HG02571 (cell line): Measurements from ENCODE around the gene SQOR.
"Not testable (repeated sequence)": the region's sequence is repeated elsewhere in the genome, so short reads cannot be mapped to it uniquely, and the experiment has no call there.

Source experiments
- ATAC-seq: cut with Tn5 transposase; IDR thresholded peaks from one replicate; pipeline ENCODE4 v1.9.1; 2021; ENCODE audit warnings: mild to moderate bottlenecking, moderate library complexity; ENCODE audit not compliant: unreplicated experiment

Gene SQOR

GRCh38 chr15:45630917-45631691 lies 3.7 kb upstream of the SQOR start:
- ATAC-seq: no peak

- ATAC-seq: no peak
Observed at GRCh38 chr15:45631776-45632175, 3.1 kb upstream of the SQOR start.

DNA sequence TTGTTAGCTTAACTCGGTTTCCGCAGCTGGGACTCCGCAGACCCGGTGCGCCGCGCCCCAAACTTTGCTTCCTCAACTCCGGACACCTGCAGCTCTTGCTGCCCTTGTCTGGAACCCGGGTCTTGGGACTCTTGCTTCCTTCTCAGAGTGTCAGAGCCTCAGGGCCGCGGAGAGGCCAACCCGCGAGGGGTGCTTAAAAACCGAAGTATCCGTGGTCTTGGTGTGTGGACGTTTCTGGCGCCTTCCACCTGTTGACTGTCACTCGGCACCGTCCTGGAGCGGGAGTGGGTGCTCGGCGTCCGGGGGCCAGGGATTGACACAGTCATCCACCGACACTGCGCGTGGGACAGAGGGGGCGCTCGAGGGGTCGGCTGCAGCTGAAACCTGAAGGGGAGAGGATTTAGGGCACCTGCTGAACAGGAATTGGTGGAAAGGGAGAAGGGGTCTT lies 386 bp downstream of the SQOR start:
- peak; percentile 43 for ATAC-seq

DNA sequence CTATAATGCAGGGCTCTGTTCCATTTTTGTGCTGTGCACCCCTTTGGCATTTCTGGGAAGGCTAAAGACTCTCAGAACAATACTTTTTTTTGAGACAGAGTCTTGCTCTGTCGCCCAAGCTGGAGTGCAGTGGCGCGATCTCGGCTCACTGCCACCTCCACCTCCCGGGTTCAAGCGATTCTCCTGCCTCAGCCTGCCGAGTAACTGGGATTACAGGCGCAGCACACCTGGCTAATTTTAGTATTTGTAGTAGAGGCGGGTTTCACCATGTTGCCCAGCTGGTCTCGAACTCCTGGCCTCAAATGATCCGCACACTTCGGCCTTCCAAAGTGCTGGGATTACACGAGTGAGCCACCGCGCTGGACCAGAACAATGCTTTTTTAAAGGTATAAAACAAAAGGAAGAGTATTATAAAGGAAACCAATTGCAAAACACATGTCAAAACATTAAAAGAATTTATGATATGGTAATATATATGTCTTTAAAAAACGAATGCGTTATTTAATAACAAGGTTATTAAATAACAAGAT lies 999 bp downstream of the SQOR start:
- no peak for ATAC-seq

- ATAC-seq: no peak
Observed at GRCh38 chr15:45637141-45637540, 2.3 kb downstream of the SQOR start.

DNA sequence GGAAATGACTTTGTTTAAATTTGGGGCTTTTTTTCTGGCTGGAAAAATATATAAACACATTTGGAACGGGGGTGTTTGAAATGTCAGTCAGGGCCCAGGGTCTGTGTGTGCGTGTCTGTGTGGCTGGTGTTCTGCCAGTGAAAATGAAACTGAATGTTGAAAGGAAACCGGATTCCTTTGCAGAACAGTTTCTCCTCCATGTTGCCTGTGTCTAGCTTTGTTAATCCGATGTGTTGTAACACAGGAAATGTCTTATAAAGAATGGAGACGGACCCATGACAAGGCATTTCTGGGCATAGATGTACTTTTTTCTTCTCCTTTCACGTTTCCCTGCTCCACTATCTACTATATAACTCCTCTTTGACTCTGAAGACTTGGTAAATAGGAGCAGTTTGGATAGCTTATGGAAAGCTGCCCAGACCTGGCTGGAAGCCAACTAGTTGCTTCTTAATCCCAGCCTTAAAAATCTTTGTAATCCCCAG lies 2.8 kb downstream of the SQOR start:
- ATAC-seq: peak; percentile 38

DNA sequence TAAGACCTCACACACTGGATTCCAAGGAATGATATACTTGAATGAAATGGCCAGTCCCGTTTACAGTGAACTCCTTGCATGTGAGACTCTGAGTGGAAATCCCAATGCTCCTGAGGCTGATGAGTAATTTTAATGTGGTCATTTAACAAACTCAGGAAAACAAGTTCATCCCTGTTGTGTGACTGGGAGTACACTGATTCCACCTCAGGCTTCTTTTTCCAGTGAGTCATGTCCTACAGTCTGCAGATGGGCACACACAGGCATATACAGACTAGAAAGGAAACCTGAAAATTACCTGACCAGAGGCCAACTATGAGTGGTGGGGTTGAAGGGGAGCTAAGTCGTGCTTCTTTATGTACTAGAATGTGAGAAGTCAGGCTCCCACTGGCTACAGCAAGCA lies 5.8 kb downstream of the SQOR start:
- ATAC-seq: no peak

DNA sequence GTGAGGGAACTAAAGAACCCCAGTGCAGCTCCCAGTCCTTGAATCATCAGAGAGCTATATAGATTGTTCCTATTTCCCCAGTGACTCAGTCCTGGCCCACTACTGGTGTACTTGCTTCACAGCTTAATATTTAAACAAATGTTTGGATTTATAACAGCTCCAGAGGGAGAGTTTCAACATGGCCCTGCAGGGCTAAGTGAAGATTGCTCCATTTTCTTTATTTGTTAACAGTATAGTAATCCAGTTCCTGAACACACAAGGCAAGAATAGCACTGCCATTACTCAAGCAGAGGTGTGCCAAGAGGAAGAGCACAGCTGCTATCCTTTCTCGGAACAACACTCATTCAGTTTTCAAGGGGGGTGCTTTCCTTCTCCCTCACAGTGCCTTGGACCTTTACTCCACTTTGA lies 6.5 kb downstream of the SQOR start:
- no peak for ATAC-seq

DNA sequence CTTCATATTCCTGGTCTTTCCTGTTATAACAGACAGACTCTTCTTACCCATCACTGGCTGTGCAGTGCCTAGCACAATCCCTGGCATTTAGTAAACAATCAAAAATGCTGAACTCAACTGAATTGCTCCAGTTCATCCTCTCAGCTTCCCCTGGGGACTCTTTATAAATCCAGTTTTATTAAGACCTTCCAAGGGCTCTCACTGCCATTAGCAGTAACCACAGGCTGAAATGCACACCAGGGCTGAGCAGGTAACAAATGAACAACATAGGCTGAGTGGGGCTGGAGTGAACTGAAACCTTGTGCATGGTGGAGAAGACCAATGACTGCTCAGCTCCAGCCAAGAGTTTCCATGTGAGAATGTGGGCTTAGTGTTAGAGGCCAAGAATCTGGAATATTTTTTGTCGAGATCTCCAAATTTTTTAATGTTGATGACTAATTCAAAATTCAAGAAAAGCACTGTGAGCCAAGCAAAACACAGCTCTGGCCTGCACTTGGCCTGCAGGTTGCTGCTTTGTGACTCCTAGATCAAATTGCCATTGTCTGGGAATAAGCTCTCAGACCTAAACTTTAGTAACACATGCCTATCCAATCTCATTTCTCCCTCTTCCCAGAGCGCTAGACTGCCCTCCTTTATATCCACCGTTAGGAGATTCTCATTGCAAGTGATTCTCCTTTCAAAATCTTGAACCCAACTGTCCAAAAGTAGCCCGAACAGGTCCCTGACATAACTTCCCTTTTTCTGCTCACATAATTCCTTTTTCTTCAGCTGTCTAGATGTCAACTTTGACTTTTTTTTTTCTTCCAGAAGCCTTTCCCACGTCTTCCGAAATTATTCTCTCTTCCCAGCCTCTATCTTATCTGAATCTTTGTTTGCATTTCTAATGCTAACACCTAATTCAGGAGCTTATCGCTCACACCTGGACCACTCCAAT lies 7.4 kb downstream of the SQOR start:
- ATAC-seq: no peak

DNA sequence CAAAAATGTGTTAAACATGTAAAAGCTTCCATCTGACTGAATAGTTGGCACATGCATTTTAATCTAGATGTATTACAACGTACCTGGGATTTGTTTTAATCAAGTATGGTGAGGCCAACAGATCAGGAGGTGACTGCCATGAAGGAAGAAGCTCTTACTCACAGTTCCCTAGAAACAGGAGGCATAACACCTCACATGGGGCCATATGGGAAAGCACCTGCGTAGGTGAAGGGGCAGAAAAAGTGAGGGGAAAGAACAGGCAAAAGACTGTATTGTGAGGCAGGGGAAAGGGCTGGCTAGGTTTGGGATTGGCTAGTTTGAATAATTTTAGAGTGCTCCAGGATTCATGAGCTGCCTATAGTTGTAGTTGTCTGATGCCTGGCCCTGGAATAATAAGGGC lies 9.6 kb downstream of the SQOR start:
- ATAC-seq: no peak

- ATAC-seq: no peak
Observed at GRCh38 chr15:45645026-45645980, 10.5 kb downstream of the SQOR start.

DNA sequence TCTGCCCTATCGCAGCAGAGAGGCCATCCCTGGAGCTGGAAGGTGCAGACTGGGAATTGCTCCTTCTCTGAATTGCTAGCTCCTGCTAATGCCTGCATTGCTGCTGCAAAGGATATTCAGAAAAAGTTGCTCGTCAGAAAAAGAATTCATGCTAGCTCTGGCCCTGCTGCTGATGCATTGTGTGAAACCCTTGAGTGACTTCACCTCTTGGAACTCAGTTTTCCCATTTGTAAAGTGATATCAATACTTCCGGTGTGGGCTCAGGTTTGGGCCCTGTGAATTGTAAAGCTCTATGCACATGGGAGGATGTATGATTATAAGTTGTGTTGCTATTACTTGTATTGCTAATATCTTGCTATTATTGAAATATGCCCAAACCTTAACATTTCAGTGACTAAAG lies 11.4 kb downstream of the SQOR start:
- no peak for ATAC-seq

DNA sequence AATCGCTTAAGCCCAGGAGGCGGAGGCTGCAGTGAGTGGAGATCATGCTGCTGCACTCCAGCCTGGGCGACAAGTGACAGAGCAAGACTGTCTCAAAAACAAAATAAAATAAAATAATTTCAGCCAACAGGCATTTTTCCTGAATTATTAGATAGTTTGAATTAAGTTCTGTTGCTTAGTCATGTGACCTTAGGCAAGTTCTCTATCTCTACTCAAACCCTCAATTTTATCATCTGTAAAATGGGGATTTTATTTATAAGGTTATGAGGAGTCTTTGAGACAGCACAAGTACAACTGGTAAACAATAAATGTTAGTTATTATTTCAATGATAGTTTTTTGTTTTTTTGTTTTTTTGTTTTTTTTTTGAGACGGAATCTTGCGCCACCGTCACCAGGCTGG lies 13.0 kb downstream of the SQOR start:
- no peak for ATAC-seq

GRCh38 chr15:45648521-45649200 lies 13.8 kb downstream of the SQOR start:
- no peak for ATAC-seq

- ATAC-seq: not testable (repeated sequence)
Observed at GRCh38 chr15:45650007-45650406, 15.2 kb downstream of the SQOR start.

DNA sequence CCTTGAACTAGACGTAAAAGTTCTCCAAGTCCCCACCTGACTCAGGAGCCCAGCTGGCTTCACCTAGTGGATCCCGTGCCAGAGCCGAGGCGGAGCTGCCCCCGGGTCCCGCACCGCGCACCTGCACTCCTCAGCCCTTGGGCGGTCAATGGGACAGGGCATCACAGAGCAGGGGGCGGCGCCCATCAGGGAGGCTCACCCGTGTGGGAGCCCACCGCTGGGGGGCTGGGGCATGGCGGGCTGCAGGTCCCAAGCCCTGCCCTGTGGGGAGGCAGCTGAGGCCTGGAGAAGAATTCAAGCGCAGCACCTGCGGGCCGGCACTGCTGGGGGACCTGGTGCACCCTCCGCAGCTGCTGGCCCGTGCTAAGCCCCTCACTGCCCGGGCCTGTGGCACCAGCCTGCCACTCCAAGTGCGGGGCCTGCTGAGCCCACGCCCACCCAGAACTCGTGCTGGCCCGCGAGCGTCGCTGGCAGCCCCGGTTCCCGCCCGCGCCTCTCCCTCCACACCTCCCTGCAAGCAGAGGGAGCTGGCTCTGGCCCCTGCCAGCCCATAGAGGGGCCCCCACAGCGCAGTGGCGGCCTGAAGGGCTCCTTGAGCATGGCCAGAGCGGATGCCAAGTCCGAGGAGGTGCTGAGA lies 16.2 kb downstream of the SQOR start:
- no peak for ATAC-seq

DNA sequence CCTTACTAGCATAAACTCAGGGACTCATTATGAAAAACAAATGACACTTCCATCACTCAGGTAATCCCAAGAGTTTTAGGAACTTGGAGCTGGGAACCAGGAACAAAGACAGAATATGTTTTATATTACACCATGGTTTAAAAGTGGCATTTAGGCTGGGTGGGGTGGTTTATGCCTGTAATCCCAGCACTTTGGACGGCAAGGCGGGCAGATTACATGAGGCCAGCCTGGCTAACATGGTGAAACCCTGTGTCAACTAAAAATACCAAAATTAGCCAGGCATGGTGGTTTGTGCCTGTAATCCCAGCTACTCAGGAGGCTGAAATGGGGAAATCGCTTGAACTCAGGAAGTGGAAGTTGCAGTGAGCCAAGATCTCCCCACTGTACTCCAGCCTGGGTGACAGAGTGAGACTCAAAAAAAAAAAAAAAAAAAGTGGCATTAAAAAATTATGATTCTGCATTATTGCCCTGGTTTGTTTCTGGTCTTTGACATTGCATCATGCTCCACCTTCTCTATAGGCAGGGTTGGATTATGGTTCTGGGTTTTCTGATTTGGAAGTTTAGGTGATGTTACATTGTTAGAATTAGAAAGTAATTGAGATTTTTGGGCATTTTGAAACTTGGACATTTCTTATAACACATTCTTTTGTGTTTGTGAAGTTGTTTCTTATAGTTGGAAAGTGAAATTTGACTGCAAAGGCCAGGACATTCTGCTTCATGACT lies 19.0 kb downstream of the SQOR start:
- no peak for ATAC-seq

- no peak for ATAC-seq
Observed at GRCh38 chr15:45654749-45655148, 19.9 kb downstream of the SQOR start.

GRCh38 chr15:45657254-45657653 lies 22.4 kb downstream of the SQOR start:
- ATAC-seq: no peak
